GM12878 (cell line): ENCODE data around the gene NACAD.

Experiments used
- ASH2L ChIP-seq: fragments of 300-600, 200-600 bp; sonication (generic); IDR thresholded peaks from 2 replicates; pipeline ENCODE4 v1.6.1; 2017; ENCODE audit warnings: low read depth, mild to moderate bottlenecking, borderline replicate concordance
- BCL11A ChIP-seq: IDR thresholded peaks from 2 replicates; pipeline ENCODE4 v1.6.1; 2011; ENCODE audit warnings: low read depth, low read length
- BRCA1 ChIP-seq: IDR thresholded peaks from 2 replicates; pipeline ENCODE4 v1.6.1; 2011; ENCODE audit warnings: low read depth, low read length, improper control_type of control experiment
- CHD4 ChIP-seq: fragments of 200-600 bp; sonication (generic); IDR thresholded peaks from 2 replicates; pipeline ENCODE4 v1.6.1; 2016; ENCODE audit warnings: mild to moderate bottlenecking
- CTCF ChIP-seq, 3 experiments: IDR thresholded peaks in 2 of 3; conservative IDR thresholded peaks in 1 of 3; 2 replicates each; pipeline ENCODE4 v1.5.1; 2011; ENCODE audit warnings: low read depth in 3 of 3, low read length in 3 of 3, mild to moderate bottlenecking in 3 of 3, control low read depth in 2 of 3, moderate library complexity in 2 of 3, inconsistent platforms in 1 of 3, mixed read lengths in 1 of 3; ENCODE audit not compliant: control insufficient read depth in 2 of 3, insufficient read depth in 1 of 3; ENCODE audit errors: extremely low read depth in 1 of 3
- EZH2 ChIP-seq: IDR thresholded peaks from 2 replicates; pipeline ENCODE4 v1.6.1; 2012; ENCODE audit warnings: low read depth, mild to moderate bottlenecking, control low read depth, inconsistent platforms, low read length, borderline replicate concordance; ENCODE audit not compliant: control insufficient read depth
- JUNB ChIP-seq: IDR thresholded peaks from 2 replicates; pipeline ENCODE4 v1.6.1; 2016; ENCODE audit warnings: antibody characterized with exemption, mild to moderate bottlenecking
- NBN ChIP-seq: fragments of 450-650 bp; IDR thresholded peaks from 2 replicates; pipeline ENCODE4 v1.6.1; 2016
- NFIC ChIP-seq: IDR thresholded peaks from 2 replicates; pipeline ENCODE4 v1.6.1; 2012; ENCODE audit warnings: low read depth, mild to moderate bottlenecking, inconsistent platforms, low read length, moderate library complexity
- SIN3A ChIP-seq: IDR thresholded peaks from 2 replicates; pipeline ENCODE4 v1.6.1; 2012; ENCODE audit warnings: low read depth, low read length, improper control_type of control experiment
- SP1 ChIP-seq: IDR thresholded peaks from one replicate; pipeline ENCODE4 v1.6.1; 2011; ENCODE audit warnings: low read depth, low read length
- TF ChIP-seq, protein P1 (sequence below): fragments of 450-650 bp; formaldehyde crosslinking; IDR thresholded peaks from 2 replicates; pipeline ENCODE4 v1.5.0; 2022; ENCODE audit warnings: mild to moderate bottlenecking, missing genetic modification characterization
- TF ChIP-seq, protein P2 (sequence below): fragments of 450-650 bp; IDR thresholded peaks from 2 replicates; pipeline ENCODE4 v1.6.1; 2017; ENCODE audit warnings: mild to moderate bottlenecking
- TF ChIP-seq, protein P3 (sequence below): IDR thresholded peaks from 2 replicates; pipeline ENCODE4 v1.6.1; 2012; ENCODE audit warnings: low read depth, low read length, improper control_type of control experiment

DNA sequence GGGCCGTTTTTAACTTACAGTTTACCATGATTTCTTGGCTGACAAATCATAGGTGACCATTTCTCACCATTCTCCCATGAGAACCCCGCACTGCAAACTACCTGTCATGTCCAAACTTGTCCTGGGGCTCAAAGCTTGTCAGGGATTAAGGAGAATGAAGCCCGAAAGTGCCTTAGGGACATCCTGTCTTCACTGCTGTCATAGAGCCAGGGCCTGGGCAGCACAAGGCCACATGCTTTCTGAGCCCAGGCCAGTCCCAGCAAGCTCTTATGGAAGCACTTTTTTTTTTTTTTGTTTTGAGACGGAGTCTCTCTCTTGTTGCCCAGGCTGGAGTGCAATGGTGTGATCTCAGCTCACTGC, 54.9 kb downstream of the NACAD start:
- TF ChIP-seq CTCF (IDR thresholded peaks at IDR 0.05 in 2 of 3, conservative IDR thresholded peaks at IDR 0.05 in 1 of 3; ENCODE audit: control insufficient read depth in 2 of 3, extremely low read depth in 1 of 3, insufficient read depth in 1 of 3, low read depth in 3 of 3, low read length in 3 of 3) (no peak), NFIC (no peak), NBN (no peak), CHD4 (no peak), EZH2 (no peak), BRCA1 (no peak), SP1 (no peak), SIN3A (no peak), ASH2L (no peak), JUNB (no peak), BCL11A (no peak)
- TF ChIP-seq, protein P1, sequence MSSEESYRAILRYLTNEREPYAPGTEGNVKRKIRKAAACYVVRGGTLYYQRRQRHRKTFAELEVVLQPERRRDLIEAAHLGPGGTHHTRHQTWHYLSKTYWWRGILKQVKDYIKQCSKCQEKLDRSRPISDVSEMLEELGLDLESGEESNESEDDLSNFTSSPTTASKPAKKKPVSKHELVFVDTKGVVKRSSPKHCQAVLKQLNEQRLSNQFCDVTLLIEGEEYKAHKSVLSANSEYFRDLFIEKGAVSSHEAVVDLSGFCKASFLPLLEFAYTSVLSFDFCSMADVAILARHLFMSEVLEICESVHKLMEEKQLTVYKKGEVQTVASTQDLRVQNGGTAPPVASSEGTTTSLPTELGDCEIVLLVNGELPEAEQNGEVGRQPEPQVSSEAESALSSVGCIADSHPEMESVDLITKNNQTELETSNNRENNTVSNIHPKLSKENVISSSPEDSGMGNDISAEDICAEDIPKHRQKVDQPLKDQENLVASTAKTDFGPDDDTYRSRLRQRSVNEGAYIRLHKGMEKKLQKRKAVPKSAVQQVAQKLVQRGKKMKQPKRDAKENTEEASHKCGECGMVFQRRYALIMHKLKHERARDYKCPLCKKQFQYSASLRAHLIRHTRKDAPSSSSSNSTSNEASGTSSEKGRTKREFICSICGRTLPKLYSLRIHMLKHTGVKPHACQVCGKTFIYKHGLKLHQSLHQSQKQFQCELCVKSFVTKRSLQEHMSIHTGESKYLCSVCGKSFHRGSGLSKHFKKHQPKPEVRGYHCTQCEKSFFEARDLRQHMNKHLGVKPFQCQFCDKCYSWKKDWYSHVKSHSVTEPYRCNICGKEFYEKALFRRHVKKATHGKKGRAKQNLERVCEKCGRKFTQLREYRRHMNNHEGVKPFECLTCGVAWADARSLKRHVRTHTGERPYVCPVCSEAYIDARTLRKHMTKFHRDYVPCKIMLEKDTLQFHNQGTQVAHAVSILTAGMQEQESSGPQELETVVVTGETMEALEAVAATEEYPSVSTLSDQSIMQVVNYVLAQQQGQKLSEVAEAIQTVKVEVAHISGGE (CRISPR knock-in tag), result no peak
- TF ChIP-seq, protein P2, sequence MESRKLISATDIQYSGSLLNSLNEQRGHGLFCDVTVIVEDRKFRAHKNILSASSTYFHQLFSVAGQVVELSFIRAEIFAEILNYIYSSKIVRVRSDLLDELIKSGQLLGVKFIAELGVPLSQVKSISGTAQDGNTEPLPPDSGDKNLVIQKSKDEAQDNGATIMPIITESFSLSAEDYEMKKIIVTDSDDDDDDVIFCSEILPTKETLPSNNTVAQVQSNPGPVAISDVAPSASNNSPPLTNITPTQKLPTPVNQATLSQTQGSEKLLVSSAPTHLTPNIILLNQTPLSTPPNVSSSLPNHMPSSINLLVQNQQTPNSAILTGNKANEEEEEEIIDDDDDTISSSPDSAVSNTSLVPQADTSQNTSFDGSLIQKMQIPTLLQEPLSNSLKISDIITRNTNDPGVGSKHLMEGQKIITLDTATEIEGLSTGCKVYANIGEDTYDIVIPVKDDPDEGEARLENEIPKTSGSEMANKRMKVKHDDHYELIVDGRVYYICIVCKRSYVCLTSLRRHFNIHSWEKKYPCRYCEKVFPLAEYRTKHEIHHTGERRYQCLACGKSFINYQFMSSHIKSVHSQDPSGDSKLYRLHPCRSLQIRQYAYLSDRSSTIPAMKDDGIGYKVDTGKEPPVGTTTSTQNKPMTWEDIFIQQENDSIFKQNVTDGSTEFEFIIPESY, result no peak
- TF ChIP-seq, protein P3, sequence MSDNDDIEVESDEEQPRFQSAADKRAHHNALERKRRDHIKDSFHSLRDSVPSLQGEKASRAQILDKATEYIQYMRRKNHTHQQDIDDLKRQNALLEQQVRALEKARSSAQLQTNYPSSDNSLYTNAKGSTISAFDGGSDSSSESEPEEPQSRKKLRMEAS, result no peak
